Endodermal cell (in vitro differentiated cells): ENCODE measurements around the gene KRT1. TPM values are rescaled to one million over a fixed set of nuclear protein-coding genes. Genes with fewer than 3 reads are reported as not detected.
A peak's percentile ranks its signal among the peaks of the same experiment; 100 is the strongest.

ENCODE experiments used
- DNase-seq: peaks from one replicate; pipeline ENCODE4 v3.0.0-alpha.2; 2017
- H3K27ac ChIP-seq: 2 replicates; pipeline ENCODE4 v1.5.1; 2013; ENCODE audit warnings: mild to moderate bottlenecking, low read depth, low read length, moderate library complexity
- H3K27me3 ChIP-seq: 2 replicates; pipeline ENCODE4 v1.6.1; 2013; ENCODE audit warnings: mild to moderate bottlenecking, low read length, moderate library complexity; ENCODE audit not compliant: insufficient read depth, control insufficient read depth, poor library complexity, severe bottlenecking
- H3K36me3 ChIP-seq: 2 replicates; pipeline ENCODE4 v1.7.0; 2013; ENCODE audit warnings: mild to moderate bottlenecking, low read length, moderate library complexity; ENCODE audit not compliant: control insufficient read depth, insufficient read depth
- H3K4me1 ChIP-seq: one replicate; pipeline ENCODE4 v1.7.0; 2013; ENCODE audit warnings: low read length; ENCODE audit not compliant: control insufficient read depth, insufficient read depth
- H3K4me3 ChIP-seq: 2 replicates; pipeline ENCODE4 v1.5.1; 2013; ENCODE audit warnings: mild to moderate bottlenecking, low read length, moderate library complexity
- H3K9ac ChIP-seq: 2 replicates; pipeline ENCODE4 v1.6.1; 2013; ENCODE audit warnings: mild to moderate bottlenecking, low read length, moderate library complexity; ENCODE audit not compliant: poor library complexity, severe bottlenecking; ENCODE audit errors: extremely low read depth
- H3K9me3 ChIP-seq: 2 replicates; pipeline ENCODE4 v1.6.1; 2013; ENCODE audit warnings: mild to moderate bottlenecking, low read length, moderate library complexity; ENCODE audit not compliant: control insufficient read depth
- H3K27ac Mint-ChIP-seq: 2 replicates; pipeline ENCODE4 v1.8.0; 2020; ENCODE audit warnings: mixed read lengths
- H3K27me3 Mint-ChIP-seq: 2 replicates; pipeline ENCODE4 v1.8.0; 2021; ENCODE audit warnings: mild to moderate bottlenecking, mixed read lengths; ENCODE audit not compliant: insufficient read depth
- H3K36me3 Mint-ChIP-seq: 2 replicates; pipeline ENCODE4 v1.8.0; 2020; ENCODE audit warnings: low read depth, mixed read lengths
- H3K4me1 Mint-ChIP-seq: 2 replicates; pipeline ENCODE4 v1.8.0; 2020; ENCODE audit warnings: mixed read lengths
- H3K4me3 Mint-ChIP-seq: 2 replicates; pipeline ENCODE4 v1.8.0; 2020; ENCODE audit warnings: mild to moderate bottlenecking, moderate library complexity, mixed read lengths
- H3K9me3 Mint-ChIP-seq: 2 replicates; pipeline ENCODE4 v1.8.0; 2020; ENCODE audit warnings: mild to moderate bottlenecking, mixed read lengths
- CTCF ChIP-seq: fragments of 200-600 bp; sonication (generic); conservative IDR thresholded peaks from 2 replicates; pipeline ENCODE4 v1.5.0; 2021; ENCODE audit warnings: antibody characterized with exemption, mild to moderate bottlenecking
- WGBS, 2 experiments: methylation state at CpG; one replicate each; pipeline versions ENCODE4 v1.1.5 to v1.1.7; 2013; ENCODE audit warnings: missing lambda C conversion rate in 2 of 2, mixed read lengths in 1 of 2; ENCODE audit not compliant: insufficient coverage in 1 of 2, insufficient read length in 1 of 2; 5-methylcytosine and 5-hydroxymethylcytosine counted together
- total RNA-seq, 2 donors: library from RNA; stranded (reverse); fragmentation: NEBNext Ultra II Directional in 1 of 2; extraction: Animal tissue kit (Norgen Biotek cat#: 25700) in 1 of 2; gene quantifications; 2 replicates in 1 of 2; 3 replicates in 1 of 2; pipeline ENCODE4 v1.2.1, GENCODE V29; 2021

KRT1 gene
- total RNA-seq, 2 donors from 2014 or later, result not detected

- no peaks in the 10 kb centered on the region for H3K36me3 Mint-ChIP-seq
- peak; percentile 45 for TF ChIP-seq CTCF
- no peak overlapping the region for H3K27ac ChIP-seq
- no peak overlapping the region for H3K27ac Mint-ChIP-seq
- peaks cover 24% of the 10 kb centered on the region for H3K27me3 Mint-ChIP-seq
- H3K4me1 Mint-ChIP-seq, result no peaks in the 10 kb centered on the region
- no peak overlapping the region for H3K4me3 ChIP-seq
- H3K36me3 ChIP-seq, result no peaks in the 10 kb centered on the region
- WGBS, 2 experiments, result 79 to 90% methylated on average over 3 to 7 of the region's 7 CpGs
- H3K9me3 ChIP-seq, result no peaks in the 10 kb centered on the region
- no peaks in the 10 kb centered on the region for H3K9me3 Mint-ChIP-seq
- DNase-seq, result peak; percentile 49
- no peak overlapping the region for H3K4me3 Mint-ChIP-seq
- no peak overlapping the region for H3K9ac ChIP-seq
- H3K4me1 ChIP-seq, result peaks cover 4% of the 10 kb centered on the region
- peaks cover 13% of the 10 kb centered on the region for H3K27me3 ChIP-seq
Measured at GRCh38 chr12:52659395-52659794, 20.8 kb downstream of the KRT1 start.

GRCh38 chr12:52658196-52658595 lies 22.0 kb downstream of the KRT1 start:
- Histone ChIP-seq H3K4me3 (no peak overlapping the region), H3K9ac (no peak overlapping the region), H3K9me3 (no peaks in the 10 kb centered on the region), H3K27ac (no peak overlapping the region), H3K36me3 (no peaks in the 10 kb centered on the region), H3K27me3 (peaks cover 6% of the 10 kb centered on the region), H3K4me1 (peaks cover 4% of the 10 kb centered on the region)
- peak; percentile 26 for DNase-seq
- H3K36me3 Mint-ChIP-seq, result no peaks in the 10 kb centered on the region
- WGBS, 2 experiments, result 88% methylated on average over 4 of the region's 4 CpGs; no CpG with 5 or more reads in 1 of the 2 experiments
- H3K27ac Mint-ChIP-seq, result no peak overlapping the region
- peaks cover 15% of the 10 kb centered on the region for H3K27me3 Mint-ChIP-seq
- no peaks in the 10 kb centered on the region for H3K4me1 Mint-ChIP-seq
- no peak for TF ChIP-seq CTCF
- H3K9me3 Mint-ChIP-seq, result no peaks in the 10 kb centered on the region
- H3K4me3 Mint-ChIP-seq, result no peak overlapping the region

- no peak for TF ChIP-seq CTCF
- no peaks in the 10 kb centered on the region for H3K9me3 Mint-ChIP-seq
- DNase-seq, result no peak
- H3K4me1 Mint-ChIP-seq, result no peaks in the 10 kb centered on the region
- H3K4me1 ChIP-seq, result no peaks in the 10 kb centered on the region
- 88 to 95% methylated on average over 4 to 6 of the region's 6 CpGs for WGBS, 2 experiments
- no peaks in the 10 kb centered on the region for H3K36me3 ChIP-seq
- H3K9me3 ChIP-seq, result peaks cover under 1% of the 10 kb centered on the region
- no peak overlapping the region for H3K4me3 Mint-ChIP-seq
- peaks cover 12% of the 10 kb centered on the region for H3K27me3 Mint-ChIP-seq
- no peaks in the 10 kb centered on the region for H3K36me3 Mint-ChIP-seq
- H3K27me3 ChIP-seq, result peaks cover 5% of the 10 kb centered on the region
- H3K4me3 ChIP-seq, result no peak overlapping the region
- H3K27ac Mint-ChIP-seq, result no peak overlapping the region
- H3K27ac ChIP-seq, result no peak overlapping the region
- H3K9ac ChIP-seq, result no peak overlapping the region
Measured at GRCh38 chr12:52657250-52657902, 22.8 kb downstream of the KRT1 start.
